GM13977 (cell line): Measurements from ENCODE around the gene WSCD1.

Experiments used
- DNase-seq: peaks from one replicate; pipeline ENCODE4 v3.0.0; 2012; ENCODE audit warnings: low spot score
- in situ Hi-C: fragments of 300-500 bp; cut with MboI; formaldehyde crosslinking; loops from one replicate; pipeline ENCODE4 v1.12.0; 2022; ENCODE audit warnings: low sequenced_read_pairs, low pct_unique_long_range_greater_than_20kb, mixed read lengths, inconsistent platforms; ENCODE audit not compliant: unreplicated experiment
- TF ChIP-seq, protein P1 (sequence below): IDR thresholded peaks from 2 replicates; pipeline ENCODE4 v1.5.1; 2012; ENCODE audit warnings: mild to moderate bottlenecking, control low read depth; ENCODE audit not compliant: insufficient read depth; ENCODE audit errors: extremely low read depth, missing control alignments

Gene WSCD1

DNA sequence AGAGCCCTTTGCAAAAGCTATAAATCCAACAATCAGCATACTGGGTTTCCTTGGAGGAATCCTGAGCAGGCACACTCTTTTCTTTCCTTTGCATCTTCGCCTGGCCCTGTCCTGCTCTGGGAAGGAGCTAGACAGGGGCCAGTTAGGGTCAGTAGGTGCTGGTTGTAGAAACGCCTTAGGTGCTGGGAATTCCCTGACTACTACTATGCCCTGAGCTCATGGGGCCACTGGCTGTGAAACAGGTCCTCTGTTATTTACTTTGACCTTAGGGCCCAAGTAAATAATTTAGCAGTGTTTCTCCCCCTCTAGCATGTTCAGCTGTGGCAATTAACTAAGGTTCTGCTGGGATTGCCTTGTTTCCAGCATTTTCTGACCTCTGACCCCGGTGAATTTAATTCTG is 15.8 kb upstream of the WSCD1 start:
- TF ChIP-seq, protein P1, sequence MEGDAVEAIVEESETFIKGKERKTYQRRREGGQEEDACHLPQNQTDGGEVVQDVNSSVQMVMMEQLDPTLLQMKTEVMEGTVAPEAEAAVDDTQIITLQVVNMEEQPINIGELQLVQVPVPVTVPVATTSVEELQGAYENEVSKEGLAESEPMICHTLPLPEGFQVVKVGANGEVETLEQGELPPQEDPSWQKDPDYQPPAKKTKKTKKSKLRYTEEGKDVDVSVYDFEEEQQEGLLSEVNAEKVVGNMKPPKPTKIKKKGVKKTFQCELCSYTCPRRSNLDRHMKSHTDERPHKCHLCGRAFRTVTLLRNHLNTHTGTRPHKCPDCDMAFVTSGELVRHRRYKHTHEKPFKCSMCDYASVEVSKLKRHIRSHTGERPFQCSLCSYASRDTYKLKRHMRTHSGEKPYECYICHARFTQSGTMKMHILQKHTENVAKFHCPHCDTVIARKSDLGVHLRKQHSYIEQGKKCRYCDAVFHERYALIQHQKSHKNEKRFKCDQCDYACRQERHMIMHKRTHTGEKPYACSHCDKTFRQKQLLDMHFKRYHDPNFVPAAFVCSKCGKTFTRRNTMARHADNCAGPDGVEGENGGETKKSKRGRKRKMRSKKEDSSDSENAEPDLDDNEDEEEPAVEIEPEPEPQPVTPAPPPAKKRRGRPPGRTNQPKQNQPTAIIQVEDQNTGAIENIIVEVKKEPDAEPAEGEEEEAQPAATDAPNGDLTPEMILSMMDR = no peak
- in situ Hi-C loops = no loop called here
- DNase-seq = no peak

DNA sequence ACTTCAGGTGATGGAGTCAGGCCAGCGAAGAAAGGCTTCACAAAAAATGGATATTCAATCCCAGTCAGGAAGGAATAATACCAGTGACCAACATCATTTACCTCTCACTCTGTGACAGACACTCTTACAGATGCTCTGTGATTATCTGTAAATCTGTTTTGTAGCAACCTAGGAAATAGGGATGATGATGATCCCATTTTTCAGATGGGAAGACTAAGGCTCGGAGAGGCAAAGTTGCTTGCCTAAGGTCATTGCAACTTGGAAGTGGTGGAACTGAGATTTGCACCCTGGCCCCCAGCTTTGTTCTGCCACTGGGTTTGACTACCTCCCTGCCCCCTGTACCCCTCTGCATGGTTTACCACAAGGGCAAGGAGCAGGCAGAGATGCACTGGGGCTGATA is 14.1 kb upstream of the WSCD1 start:
- in situ Hi-C loops = no loop called here
- TF ChIP-seq, protein P1 = no peak
- no peak for DNase-seq

DNA sequence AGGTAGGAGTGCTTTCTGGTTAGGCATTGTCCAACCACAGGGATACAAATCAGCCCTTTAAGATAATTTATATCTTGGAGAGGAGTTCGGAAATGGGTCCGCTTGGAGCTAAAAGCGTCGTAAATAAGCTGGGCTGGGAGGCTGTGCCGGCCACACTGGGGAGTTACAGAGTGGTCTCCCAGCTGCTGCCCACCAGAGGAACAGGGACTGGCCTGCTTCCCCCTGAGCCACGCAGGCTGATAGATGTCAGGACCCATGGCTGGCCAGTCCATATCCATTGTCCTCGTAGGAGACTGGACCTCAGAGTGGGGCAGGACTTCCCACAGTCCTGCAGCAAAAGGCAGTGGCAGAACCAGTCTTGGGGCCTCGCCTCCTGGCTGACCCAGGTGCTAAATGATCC is 12.6 kb upstream of the WSCD1 start:
- in situ Hi-C loops = no loop called here
- DNase-seq = no peak
- TF ChIP-seq, protein P1 = no peak

DNA sequence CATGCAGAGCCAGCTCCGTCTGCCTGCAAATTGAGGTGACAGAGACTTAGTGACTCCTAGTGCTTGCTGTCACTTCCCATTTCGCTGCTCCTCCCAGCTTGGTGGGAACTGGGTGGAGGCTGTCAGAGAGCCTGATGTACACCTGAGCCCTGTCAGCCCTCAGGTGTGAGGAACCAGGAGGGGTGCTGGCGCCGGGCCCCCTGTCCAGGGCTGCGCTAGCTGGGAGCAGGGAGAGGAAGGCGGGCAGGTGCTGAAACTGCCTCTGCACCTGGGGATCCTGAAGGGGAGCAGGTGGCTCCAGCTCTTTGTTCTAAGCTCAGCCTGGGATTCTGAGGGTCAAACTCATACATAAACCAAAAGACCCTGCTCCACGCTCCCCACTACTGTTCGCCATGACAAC is 10.8 kb upstream of the WSCD1 start:
- in situ Hi-C loops = no loop called here
- TF ChIP-seq, protein P1 = no peak
- no peak for DNase-seq

DNA sequence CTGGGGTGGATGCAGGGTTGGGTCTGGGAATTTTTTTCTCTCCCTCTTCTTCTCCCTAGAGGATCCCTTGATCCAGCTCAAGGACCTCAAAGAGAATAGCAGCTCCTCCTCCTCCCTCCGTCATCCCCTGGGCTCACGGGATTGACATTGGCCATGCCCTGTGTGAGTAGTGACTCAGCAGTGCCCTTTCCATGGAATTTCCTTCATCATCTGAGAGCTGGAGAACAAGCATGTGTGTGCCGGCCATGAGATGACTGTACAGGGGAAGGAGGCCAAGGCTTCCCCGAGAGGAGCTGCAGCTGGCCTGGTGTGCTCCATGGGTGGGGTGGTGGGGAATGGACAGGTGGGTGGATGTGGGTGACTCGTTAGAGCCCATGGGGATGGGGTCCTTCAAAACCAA is 8.9 kb upstream of the WSCD1 start:
- TF ChIP-seq, protein P1 = no peak
- in situ Hi-C loops = no loop called here
- no peak for DNase-seq

DNA sequence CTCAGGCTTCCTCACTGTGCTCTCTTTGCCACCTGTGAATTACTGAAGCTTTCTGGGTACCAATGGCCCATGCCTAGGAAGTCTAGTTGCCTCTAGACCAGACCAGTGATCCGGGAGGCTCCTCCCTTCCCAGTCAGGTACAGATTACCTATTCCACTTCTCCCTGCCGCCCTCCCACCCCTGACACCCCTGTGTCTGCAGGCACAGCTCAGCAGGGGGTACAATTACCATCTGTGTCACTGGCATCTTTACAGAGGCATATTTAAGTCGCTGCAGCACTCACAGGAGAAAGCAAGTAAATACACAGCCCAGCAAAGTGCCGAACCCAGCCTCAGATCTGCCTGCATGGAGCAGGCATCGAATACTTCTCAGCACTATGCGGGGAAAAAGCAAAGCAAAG is 5.3 kb upstream of the WSCD1 start:
- TF ChIP-seq, protein P1 = no peak
- in situ Hi-C loops = no loop called here
- DNase-seq = no peak

DNA sequence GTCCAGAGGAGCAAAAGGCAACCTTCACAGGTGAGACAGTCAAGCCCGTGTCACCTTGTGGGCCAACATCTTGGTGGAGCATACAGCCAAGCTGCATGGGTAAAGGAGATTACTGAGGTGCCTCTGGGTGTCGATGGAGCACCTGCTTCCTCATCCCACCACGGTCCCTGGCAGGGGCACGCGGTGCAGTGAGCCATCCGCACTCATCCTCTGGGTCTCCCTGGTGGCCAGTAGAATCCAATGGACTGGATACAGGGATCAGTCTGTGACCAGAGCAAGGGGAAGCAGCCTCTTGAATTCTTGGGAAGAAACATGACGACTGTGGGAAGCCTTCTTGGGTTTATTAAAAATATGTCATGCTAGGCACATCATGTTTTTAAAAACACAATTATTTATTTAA is 4.8 kb upstream of the WSCD1 start:
- TF ChIP-seq, protein P1 = no peak
- no peak for DNase-seq
- in situ Hi-C loops = no loop called here
